ENCODE data around the gene TUBB4A.

- no peak for TF ChIP-seq ETV6 (IDR thresholded peaks at IDR 0.05; ENCODE audit: borderline replicate concordance in 1 of 2, low read depth in 2 of 2, low read length in 1 of 2)
- TF ChIP-seq ETV6 (CRISPR knock-in tag; IDR thresholded peaks at IDR 0.05; ENCODE audit: borderline replicate concordance) = no peak
- no peak for TF ChIP-seq HMGXB4 (CRISPR knock-in tag; IDR thresholded peaks at IDR 0.05)
- no peak for TF ChIP-seq FOXP1 (CRISPR knock-in tag; IDR thresholded peaks at IDR 0.05)
- no peak for TF ChIP-seq EZH2 (IDR thresholded peaks at IDR 0.05; ENCODE audit: borderline replicate concordance, low read depth, low read length)
These were observed 7.6 kb downstream of the TUBB4A start for GRCh38 chr19:6494438-6495036.
